ENCODE results near the gene WDR44.
"Not testable (repeated sequence)": the region's sequence is repeated elsewhere in the genome, so short reads cannot be mapped to it uniquely, and the experiment has no call there.

Gene WDR44

GRCh38 chrX:118345464-118346257, at the start of gene WDR44:
Gene WDR44, plus strand, starts transcription at chrX:118346106. Its CDS starts 398 bp downstream, at chrX:118346504.
- peak; percentile 83 for DNase-seq (ENCODE audit: low read depth, low spot score)

GRCh38 chrX:118305827-118306226, 40.1 kb upstream of the WDR44 start:
- not testable (repeated sequence) for DNase-seq (ENCODE audit: low read depth, low spot score)

GRCh38 chrX:118315529-118315928, 30.4 kb upstream of the WDR44 start:
- DNase-seq (ENCODE audit: low read depth, low spot score) = no peak

- DNase-seq (ENCODE audit: low read depth, low spot score) = no peak
Measured at GRCh38 chrX:118324588-118324987, 21.3 kb upstream of the WDR44 start.

- DNase-seq (ENCODE audit: low read depth, low spot score) = no peak
Measured at GRCh38 chrX:118325453-118325852, 20.5 kb upstream of the WDR44 start.

- no peak for DNase-seq (ENCODE audit: low read depth, low spot score)
Measured at GRCh38 chrX:118329175-118329574, 16.7 kb upstream of the WDR44 start.

- DNase-seq (ENCODE audit: low read depth, low spot score) = no peak
Measured at GRCh38 chrX:118337687-118338086, 8.2 kb upstream of the WDR44 start.

- no peak for DNase-seq (ENCODE audit: low read depth, low spot score)
Measured at GRCh38 chrX:118338930-118339329, 7.0 kb upstream of the WDR44 start.

- DNase-seq (ENCODE audit: low read depth, low spot score) = no peak
Measured at GRCh38 chrX:118345045-118345463, 852 bp upstream of the WDR44 start.

- no peak for DNase-seq (ENCODE audit: low read depth, low spot score)
Measured at GRCh38 chrX:118346258-118347094, 570 bp downstream of the WDR44 start.

- no peak for DNase-seq (ENCODE audit: low read depth, low spot score)
Measured at GRCh38 chrX:118347131-118347530, 1.2 kb downstream of the WDR44 start.

GRCh38 chrX:118347736-118348135, 1.8 kb downstream of the WDR44 start:
- DNase-seq (ENCODE audit: low read depth, low spot score) = no peak

- no peak for DNase-seq (ENCODE audit: low read depth, low spot score)
Measured at GRCh38 chrX:118348186-118348810, 2.4 kb downstream of the WDR44 start.

- no peak for DNase-seq (ENCODE audit: low read depth, low spot score)
Measured at GRCh38 chrX:118349188-118349587, 3.3 kb downstream of the WDR44 start.

- no peak for DNase-seq (ENCODE audit: low read depth, low spot score)
Measured at GRCh38 chrX:118350221-118350620, 4.3 kb downstream of the WDR44 start.

GRCh38 chrX:118350706-118351105, 4.8 kb downstream of the WDR44 start:
- DNase-seq (ENCODE audit: low read depth, low spot score) = no peak

GRCh38 chrX:118352566-118352965, 6.7 kb downstream of the WDR44 start:
- DNase-seq (ENCODE audit: low read depth, low spot score) = no peak

GRCh38 chrX:118353081-118353850, 7.4 kb downstream of the WDR44 start:
- DNase-seq (ENCODE audit: low read depth, low spot score) = no peak

GRCh38 chrX:118355225-118355920, 9.5 kb downstream of the WDR44 start:
- DNase-seq (ENCODE audit: low read depth, low spot score) = no peak

GRCh38 chrX:118356154-118356701, 10.3 kb downstream of the WDR44 start:
- no peak for DNase-seq (ENCODE audit: low read depth, low spot score)
